Lower leg skin (tissue), 4 donors: ENCODE data around the gene SAE1. TPM values are rescaled to one million over a fixed set of nuclear protein-coding genes. Genes with fewer than 3 reads are reported as not detected.

ENCODE experiments used
- DNase-seq, 2 donors: peaks; one replicate each; pipeline ENCODE4 v3.0.0-alpha.2; 2019; ENCODE audit warnings: low spot score in 2 of 2
- H3K4me3 ChIP-seq: fragments of 200-600 bp; sonication (generic); 2 replicates; pipeline ENCODE4 v1.5.1; 2017; ENCODE audit warnings: mild to moderate bottlenecking, low read depth; ENCODE audit not compliant: poor library complexity, severe bottlenecking
- CTCF ChIP-seq, 3 donors: fragments of 450-650 bp; IDR thresholded peaks; one replicate each; pipeline ENCODE4 v1.5.1; 2016; ENCODE audit warnings: antibody characterized with exemption in 3 of 3, mild to moderate bottlenecking in 3 of 3, moderate library complexity in 2 of 3
- POLR2A ChIP-seq, 2 donors: fragments of 450-650 bp; IDR thresholded peaks; one replicate each; pipeline ENCODE4 v1.6.1; 2016 to 2017; ENCODE audit warnings: antibody characterized with exemption in 2 of 2, mild to moderate bottlenecking in 1 of 2, moderate library complexity in 1 of 2
- WGBS, 2 donors: methylation state at CpG; one replicate each; pipeline ENCODE4 v1.1.5; 2018; 5-methylcytosine and 5-hydroxymethylcytosine counted together
- intact Hi-C: fragments of 100-400 bp; cut with DNase I; formaldehyde crosslinking; loops from one replicate; pipeline ENCODE4 v1.15.0; 2023; ENCODE audit warnings: low total_unique reads
- total RNA-seq, 4 donors: library from RNA; depleted of rRNA; stranded (reverse); fragments of >200 nt; gene quantifications; one replicate each; pipeline ENCODE4 v1.1.0, GENCODE V29; 2016

SAE1 gene
- total RNA-seq, 4 donors from 2014 or later: 38.8 to 56.1 (median 44.2) TPM

- no peak overlapping the region for H3K4me3 ChIP-seq
- TF ChIP-seq POLR2A (IDR thresholded peaks at IDR 0.05) (no peak), CTCF (IDR thresholded peaks at IDR 0.05) (no peak)
- 8 to 9% methylated on average over 10 of the region's 10 CpGs for WGBS, 2 donors
- intact Hi-C loops: no loop called here
- DNase-seq: no peak
Measured at GRCh38 chr19:47228937-47229675, 98.5 kb downstream of the SAE1 start.

GRCh38 chr19:47229676-47230053, 99.0 kb downstream of the SAE1 start:
- 2 to 3% methylated on average over 9 of the region's 9 CpGs for WGBS, 2 donors
- peak overlapping the region; percentile 97 for H3K4me3 ChIP-seq
- no peak for DNase-seq
- TF ChIP-seq POLR2A (IDR thresholded peaks at IDR 0.05) (no peak), CTCF (IDR thresholded peaks at IDR 0.05) (no peak)
- intact Hi-C loops: no loop called here

- intact Hi-C loops: no loop called here
- peak overlapping the region; percentile 97 for H3K4me3 ChIP-seq
- TF ChIP-seq CTCF (IDR thresholded peaks at IDR 0.05) (no peak), POLR2A (IDR thresholded peaks at IDR 0.05) (no peak)
- 0% methylated on average over 18 to 31 of the region's 84 CpGs for WGBS, 2 donors
- peak; percentile 54 to 96 for DNase-seq
Measured at GRCh38 chr19:47230054-47230920, 99.7 kb downstream of the SAE1 start.

GRCh38 chr19:47230921-47231214, 100.2 kb downstream of the SAE1 start, which contains the start of gene BBC3:
TSS of gene BBC3 (minus strand) at chr19:47231199. CDS start at chr19:47228431, 2,768 bp downstream.
- intact Hi-C loops: no loop called here
- H3K4me3 ChIP-seq: peak within 1 kb of the TSS; percentile 97
- TF ChIP-seq CTCF (IDR thresholded peaks at IDR 0.05) (no peak), POLR2A (IDR thresholded peaks at IDR 0.05) (no peak)
- no peak for DNase-seq
- 0% methylated on average over 9 of the region's 43 CpGs; no CpG with 5 or more reads in 1 of the 2 donors for WGBS, 2 donors

- 5 to 17% methylated on average over 14 to 45 of the region's 51 CpGs for WGBS, 2 donors
- DNase-seq: peak; percentile 74 to 97
- TF ChIP-seq CTCF (IDR thresholded peaks at IDR 0.05) (peak in 1 of 3 donors; percentile 49), POLR2A (IDR thresholded peaks at IDR 0.05) (no peak)
- intact Hi-C loops: no loop called here
- no peak overlapping the region for H3K4me3 ChIP-seq
Measured at GRCh38 chr19:47231215-47232054, 100.8 kb downstream of the SAE1 start.
